Adrenal gland (tissue), 5 donors: Measurements from ENCODE around the gene MUC6.

ENCODE experiments used
- POLR2A ChIP-seq, 2 donors: fragments of 450-650 bp; IDR thresholded peaks; one replicate each; pipeline ENCODE4 v1.6.1; 2017; ENCODE audit warnings: antibody characterized with exemption in 2 of 2, mild to moderate bottlenecking in 2 of 2, moderate library complexity in 1 of 2
- TF ChIP-seq, protein P1 (sequence below), 6 experiments: fragments of 450-650 bp in 4 of 6; fragments of 200-600 bp in 2 of 6; sonication (generic) in 1 of 6; IDR thresholded peaks; 1 replicate in 5 of 6; 2 replicates in 1 of 6; pipeline versions ENCODE4 v1.5.1 to v1.8.0; 2016 to 2021; ENCODE audit warnings: antibody characterized with exemption in 6 of 6, mild to moderate bottlenecking in 2 of 6, moderate library complexity in 1 of 6
- donor health status: DM: no; HTN: no; CAD: no.

DNA sequence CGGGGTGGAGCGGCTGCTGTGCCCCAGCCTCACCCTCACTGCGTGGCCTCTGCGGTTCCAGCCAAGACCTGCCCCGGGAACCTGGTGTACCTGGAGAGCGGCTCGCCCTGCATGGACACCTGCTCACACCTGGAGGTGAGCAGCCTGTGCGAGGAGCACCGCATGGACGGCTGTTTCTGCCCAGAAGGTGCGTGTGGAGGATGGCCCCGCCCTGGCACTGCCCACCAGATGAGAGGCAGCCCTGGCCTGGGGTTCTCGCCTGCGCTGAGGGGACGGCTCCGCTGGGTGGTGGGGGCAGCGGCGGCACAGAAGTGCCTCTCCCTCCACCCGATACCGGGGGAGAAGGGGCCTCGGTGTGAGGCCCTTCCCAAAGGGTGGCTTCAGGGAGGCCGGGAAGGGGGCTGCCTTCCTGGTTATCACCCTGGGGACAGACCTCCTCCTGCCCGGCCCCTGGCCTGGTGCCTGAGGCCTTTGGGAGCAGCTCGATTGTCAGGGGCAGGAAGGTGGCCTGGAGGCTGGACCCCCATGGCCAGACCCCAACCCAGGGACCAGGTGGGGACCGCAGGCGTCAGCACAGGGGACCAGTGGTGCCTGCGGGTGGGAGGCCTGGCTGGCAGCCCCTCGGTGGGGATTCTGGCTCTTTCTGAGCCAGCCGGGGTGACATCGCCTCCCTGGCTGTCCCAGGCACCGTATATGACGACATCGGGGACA lies 45.2 kb upstream of the MUC6 start:
- no peak for TF ChIP-seq POLR2A (IDR thresholded peaks at IDR 0.05)
- TF ChIP-seq, protein P1, sequence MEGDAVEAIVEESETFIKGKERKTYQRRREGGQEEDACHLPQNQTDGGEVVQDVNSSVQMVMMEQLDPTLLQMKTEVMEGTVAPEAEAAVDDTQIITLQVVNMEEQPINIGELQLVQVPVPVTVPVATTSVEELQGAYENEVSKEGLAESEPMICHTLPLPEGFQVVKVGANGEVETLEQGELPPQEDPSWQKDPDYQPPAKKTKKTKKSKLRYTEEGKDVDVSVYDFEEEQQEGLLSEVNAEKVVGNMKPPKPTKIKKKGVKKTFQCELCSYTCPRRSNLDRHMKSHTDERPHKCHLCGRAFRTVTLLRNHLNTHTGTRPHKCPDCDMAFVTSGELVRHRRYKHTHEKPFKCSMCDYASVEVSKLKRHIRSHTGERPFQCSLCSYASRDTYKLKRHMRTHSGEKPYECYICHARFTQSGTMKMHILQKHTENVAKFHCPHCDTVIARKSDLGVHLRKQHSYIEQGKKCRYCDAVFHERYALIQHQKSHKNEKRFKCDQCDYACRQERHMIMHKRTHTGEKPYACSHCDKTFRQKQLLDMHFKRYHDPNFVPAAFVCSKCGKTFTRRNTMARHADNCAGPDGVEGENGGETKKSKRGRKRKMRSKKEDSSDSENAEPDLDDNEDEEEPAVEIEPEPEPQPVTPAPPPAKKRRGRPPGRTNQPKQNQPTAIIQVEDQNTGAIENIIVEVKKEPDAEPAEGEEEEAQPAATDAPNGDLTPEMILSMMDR (IDR thresholded peaks at IDR 0.05): no peak
